ENCODE measurements around the gene FLNA. TPM values are rescaled to one million over a fixed set of nuclear protein-coding genes. Genes with fewer than 3 reads are reported as not detected.

Gene FLNA
- total RNA-seq, 1 experiment from 2014 or later: 1,841 TPM

- Histone ChIP-seq H3K4me2 (no peak overlapping the region), H4K20me1 (ENCODE audit: insufficient read depth) (no peaks in the 10 kb centered on the region), H3K9me2 (ENCODE audit: insufficient read depth) (no peaks in the 10 kb centered on the region), H3K4me1 (replicated peaks; ENCODE audit: insufficient read depth) (0 out of 2 replicates have a peak, but pooled peaks cover 4% of the 10 kb centered on the region), H3K79me2 (ENCODE audit: low read depth) (no peaks in the 10 kb centered on the region), H3K9me3 (ENCODE audit: insufficient read depth, low read depth) (no peaks in the 10 kb centered on the region), H3K27me3 (ENCODE audit: insufficient read depth, low read depth) (no peaks in the 10 kb centered on the region), H3K36me3 (ENCODE audit: low read depth) (no peaks in the 10 kb centered on the region), H3K27ac (no peak overlapping the region), H2AFZ (no peak overlapping the region), H3F3A (ENCODE audit: insufficient read depth, low read depth) (no peaks in the 10 kb centered on the region), H3K4me3 (no peak overlapping the region)
- TF ChIP-seq EZH2 (IDR thresholded peaks at IDR 0.05; ENCODE audit: low read depth): no peak
- no peak for TF ChIP-seq CTCF (conservative IDR thresholded peaks at IDR 0.05)
- ChIA-PET POLR2A (ENCODE audit: unreplicated experiment) (no interaction called here), CTCF (no interaction called here)
- DNase-seq: no peak
- BruUV-seq (replicated peaks): no TSS peak
- intact Hi-C loops (cut with micrococcal nuclease; ENCODE audit: unreplicated experiment): no loop called here
Measured at GRCh38 chrX:154300816-154301215, 73.6 kb downstream of the FLNA start.

Other genes with a start within 250 kb of the FLNA start
- not detected in 2 replicates for gene OPN1LW, start 230.4 kb downstream of the FLNA start, total RNA-seq (2021)
- not detected in 2 replicates for gene OPN1MW, start 192.0 kb downstream of the FLNA start, total RNA-seq (2021)
- gene OPN1MW2, start 154.9 kb downstream of the FLNA start, total RNA-seq (2021): not detected in 2 replicates
- not detected in 2 replicates for gene OPN1MW3, start 117.1 kb downstream of the FLNA start, total RNA-seq (2021)
- gene TEX28, start 79.5 kb downstream of the FLNA start, total RNA-seq (2021): not detected in 2 replicates
- gene TKTL1, start 78.8 kb downstream of the FLNA start, total RNA-seq (2021): not detected in 2 replicates
- gene EMD, start 4.7 kb upstream of the FLNA start, total RNA-seq (2021): 132 and 164 TPM in 2 replicates
- 3,447 and 3,685 TPM in 2 replicates for gene RPL10, start 23.7 kb upstream of the FLNA start, total RNA-seq (2021)
- gene DNASE1L1, start 34.6 kb upstream of the FLNA start, total RNA-seq (2021): 25.9 and 28.3 TPM in 2 replicates
- 95.8 and 134 TPM in 2 replicates for gene TAFAZZIN, start 36.9 kb upstream of the FLNA start, total RNA-seq (2021)
- gene ATP6AP1, start 54.0 kb upstream of the FLNA start, total RNA-seq (2021): 112 and 119 TPM in 2 replicates
- 116 and 123 TPM in 2 replicates for gene GDI1, start 62.5 kb upstream of the FLNA start, total RNA-seq (2021)
- gene FAM50A, start 69.5 kb upstream of the FLNA start, total RNA-seq (2021): 82.1 and 89.4 TPM in 2 replicates
- 109 and 124 TPM in 2 replicates for gene PLXNA3, start 83.6 kb upstream of the FLNA start, total RNA-seq (2021)
- gene LAGE3, start 104.6 kb upstream of the FLNA start, total RNA-seq (2021): 63.9 and 82.5 TPM in 2 replicates
- gene UBL4A, start 112.0 kb upstream of the FLNA start, total RNA-seq (2021): 80.7 and 81.6 TPM in 2 replicates
- gene SLC10A3, start 116.0 kb upstream of the FLNA start, total RNA-seq (2021): 38.3 and 54.9 TPM in 2 replicates
- gene FAM3A, start 141.6 kb upstream of the FLNA start, total RNA-seq (2021): 60.3 and 69.3 TPM in 2 replicates
- 987 and 1,283 TPM in 2 replicates for gene G6PD, start 172.2 kb upstream of the FLNA start, total RNA-seq (2021)
- gene IKBKG, start 173.0 kb upstream of the FLNA start, total RNA-seq (2021): 68.3 and 69.4 TPM in 2 replicates
- not detected in 2 replicates for gene CTAG1A, start 210.5 kb upstream of the FLNA start, total RNA-seq (2021)
- gene CTAG1B, start 244.6 kb upstream of the FLNA start, total RNA-seq (2021): not detected in 2 replicates

Measured in PC-9 (cell line).